GM06990 (cell line): ENCODE data around the gene ADGRA3.

Experiments
- DNase-seq: peaks from one replicate; pipeline ENCODE4 v3.0.0-alpha.2; 2011; ENCODE audit not compliant: insufficient read length; ENCODE audit errors: extremely low read depth
- H3K27me3 ChIP-seq: replicated peaks from 2 replicates; pipeline ENCODE4 v1.6.0; 2011; ENCODE audit warnings: low read length; ENCODE audit not compliant: control insufficient read depth, insufficient read depth
- H3K36me3 ChIP-seq: 2 replicates; pipeline ENCODE4 v1.5.1; 2011; ENCODE audit warnings: low read length; ENCODE audit not compliant: control insufficient read depth, insufficient read depth
- H3K4me3 ChIP-seq: replicated peaks from 2 replicates; pipeline ENCODE4 v1.5.1; 2011; ENCODE audit warnings: low read depth, mild to moderate bottlenecking, control low read depth, low read length
- CTCF ChIP-seq: IDR thresholded peaks from 2 replicates; pipeline ENCODE4 v1.5.1; 2011; ENCODE audit warnings: low read length, control low read depth, mild to moderate bottlenecking, inconsistent platforms; ENCODE audit not compliant: insufficient read depth, poor library complexity, severe bottlenecking

ADGRA3 gene

DNA sequence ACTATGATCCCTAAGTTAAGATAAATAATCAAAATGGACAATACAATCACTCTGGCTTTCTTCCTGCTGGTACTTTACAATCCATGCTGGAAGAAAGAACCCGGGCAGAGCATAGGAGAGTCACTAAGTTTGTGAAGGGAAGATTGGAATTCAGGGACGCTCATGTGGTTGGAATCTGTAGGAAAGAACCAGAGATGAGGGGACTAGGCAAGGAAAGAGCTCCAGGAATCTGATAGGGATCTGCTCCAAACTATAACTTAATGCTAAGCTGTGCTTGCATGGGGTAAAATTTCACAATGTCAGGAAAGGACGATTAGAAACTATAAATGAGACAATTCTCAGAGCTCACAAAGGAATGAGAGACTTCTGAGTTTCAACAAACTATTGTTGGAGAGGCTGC is 167.5 kb downstream of the ADGRA3 start:
- TF ChIP-seq CTCF, result no peak
- Histone ChIP-seq H3K4me3 (no peak overlapping the region), H3K27me3 (no peaks in the 10 kb centered on the region), H3K36me3 (no peaks in the 10 kb centered on the region)
- DNase-seq, result no peak

DNA sequence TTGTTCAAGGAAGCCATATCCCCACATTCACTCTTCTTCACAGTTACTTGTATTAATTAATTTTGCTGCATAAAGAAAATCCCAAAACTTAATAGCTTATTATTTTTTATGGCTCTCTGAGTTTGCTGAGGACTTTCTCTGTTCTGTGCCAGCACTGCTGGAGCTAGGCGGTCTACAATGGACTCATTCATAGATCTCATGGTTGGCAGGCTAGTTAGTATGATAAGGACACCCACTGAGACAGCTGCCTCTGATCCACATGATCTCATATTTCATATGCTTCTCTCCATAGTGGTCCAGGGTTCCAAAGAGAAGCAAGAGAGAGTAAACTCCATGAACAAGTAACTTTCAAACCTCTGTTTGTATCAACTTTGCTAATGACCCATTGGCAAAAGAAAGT is 170.2 kb downstream of the ADGRA3 start:
- TF ChIP-seq CTCF, result no peak
- no peaks in the 10 kb centered on the region for H3K27me3 ChIP-seq
- no peaks in the 10 kb centered on the region for H3K36me3 ChIP-seq
- H3K4me3 ChIP-seq, result no peak overlapping the region
- no peak for DNase-seq

DNA sequence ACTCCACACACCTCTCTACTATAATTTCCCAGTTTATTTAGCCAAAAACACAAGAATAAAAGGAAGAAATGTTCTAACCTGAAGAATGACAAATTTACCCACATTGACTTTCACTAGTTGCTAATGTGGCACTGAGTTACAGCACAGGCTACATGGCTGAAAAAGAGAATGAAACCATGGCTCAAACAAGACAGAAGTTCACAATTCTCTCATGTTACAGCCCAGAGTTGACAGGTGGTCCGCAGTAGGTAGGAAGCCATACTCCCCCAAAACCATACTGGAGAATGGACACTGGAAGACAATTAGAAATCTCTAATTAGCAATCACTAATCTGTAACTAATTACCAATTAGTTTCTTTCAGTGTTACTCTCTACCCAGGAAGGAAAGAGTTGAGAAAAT is 170.8 kb downstream of the ADGRA3 start:
- DNase-seq, result no peak
- no peak overlapping the region for H3K4me3 ChIP-seq
- no peak for TF ChIP-seq CTCF

GRCh38 chr4:22343606-22344005 is 172.3 kb downstream of the ADGRA3 start:
- H3K4me3 ChIP-seq, result no peak overlapping the region
- DNase-seq, result no peak
- TF ChIP-seq CTCF, result no peak
- no peaks in the 10 kb centered on the region for H3K36me3 ChIP-seq
- H3K27me3 ChIP-seq, result no peaks in the 10 kb centered on the region

More for the DNA sequence above, 170.8 kb downstream of the ADGRA3 start:
- Histone ChIP-seq H3K36me3 (no peaks in the 10 kb centered on the region), H3K27me3 (no peaks in the 10 kb centered on the region)

- TF ChIP-seq CTCF, result no peak
- no peak overlapping the region for H3K4me3 ChIP-seq
- DNase-seq, result no peak
- H3K36me3 ChIP-seq, result no peaks in the 10 kb centered on the region
- H3K27me3 ChIP-seq, result no peaks in the 10 kb centered on the region
These were observed 176.4 kb downstream of the ADGRA3 start for GRCh38 chr4:22339491-22339890.

GRCh38 chr4:22338796-22339195 is 177.1 kb downstream of the ADGRA3 start:
- H3K27me3 ChIP-seq, result no peaks in the 10 kb centered on the region
- no peak for TF ChIP-seq CTCF
- DNase-seq, result no peak
- H3K36me3 ChIP-seq, result no peaks in the 10 kb centered on the region
- H3K4me3 ChIP-seq, result no peak overlapping the region
